Peyer's patch (tissue), 4 donors: ENCODE results near the gene SULT1B1. TPM values are rescaled to one million over a fixed set of nuclear protein-coding genes. Genes with fewer than 3 reads are reported as not detected.
A peak's percentile ranks its signal among the peaks of the same experiment; 100 is the strongest.

ENCODE experiments used
- DNase-seq, 3 donors: peaks; one replicate each; pipeline ENCODE4 v3.0.0-alpha.2; 2017 to 2019
- H3K27ac ChIP-seq, 4 donors: fragments of 200-600 bp; sonication (generic); one replicate each; pipeline ENCODE4 v1.5.1; 2016 to 2019
- H3K27me3 ChIP-seq, 2 donors: fragments of 200-600 bp; sonication (generic); one replicate each; pipeline ENCODE4 v1.5.1; 2019
- H3K36me3 ChIP-seq, 3 donors: fragments of 200-600 bp; sonication (generic); one replicate each; pipeline ENCODE4 v1.5.1; 2016 to 2019
- H3K4me1 ChIP-seq, 4 donors: fragments of 200-600 bp; sonication (generic); one replicate each; pipeline ENCODE4 v1.5.1; 2016 to 2019
- H3K4me3 ChIP-seq, 4 donors: fragments of 200-600 bp; sonication (generic); 1 replicate in 3 of 4; 2 replicates in 1 of 4; pipeline ENCODE4 v1.5.1; 2016 to 2019; ENCODE audit warnings: mild to moderate bottlenecking in 1 of 4
- H3K9me3 ChIP-seq, 4 donors: fragments of 200-600 bp; sonication (generic); one replicate each; pipeline ENCODE4 v1.5.1; 2016 to 2019; ENCODE audit warnings: mild to moderate bottlenecking in 1 of 4
- POLR2A ChIP-seq, 2 donors: fragments of 450-650 bp; IDR thresholded peaks; one replicate each; pipeline ENCODE4 v1.5.1; 2017; ENCODE audit warnings: antibody characterized with exemption in 2 of 2, mild to moderate bottlenecking in 2 of 2, moderate library complexity in 2 of 2
- total RNA-seq, 4 donors: library from RNA; depleted of rRNA; stranded (reverse); fragments of >200 nt; gene quantifications; one replicate each; pipeline ENCODE4 v1.1.0, GENCODE V29; 2016
- TF ChIP-seq, protein P1 (sequence below), 6 experiments: fragments of 450-650 bp in 4 of 6; fragments of 200-600 bp in 2 of 6; sonication (generic) in 1 of 6; IDR thresholded peaks; one replicate each; pipeline ENCODE4 v1.5.1; 2017 to 2019; ENCODE audit warnings: antibody characterized with exemption in 6 of 6, mild to moderate bottlenecking in 3 of 6, moderate library complexity in 1 of 6

Gene SULT1B1
- total RNA-seq: 100 to 1,000 TPM in 2 of 4 donors, 10 to 100 TPM in 2; 15.7 to 137 (median 99.9) TPM

DNA sequence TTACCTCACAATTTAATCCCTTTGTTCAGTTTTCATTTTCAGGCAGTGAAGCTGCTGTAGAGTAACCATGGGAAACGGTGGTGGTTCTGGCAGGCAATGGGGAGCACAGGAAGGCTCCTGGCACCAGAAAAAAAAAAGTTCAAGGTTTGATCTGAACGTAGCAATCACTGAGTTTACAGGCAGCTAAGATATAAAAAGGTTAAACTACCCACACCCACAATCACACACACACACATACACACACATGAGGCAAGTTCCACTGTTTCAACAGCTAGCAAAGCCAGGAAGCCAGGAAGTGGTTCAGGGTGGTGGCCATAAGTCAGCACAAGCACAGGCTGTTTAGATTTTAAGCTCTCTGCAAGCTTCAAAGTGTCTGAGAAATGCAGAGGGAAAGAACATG, at the start of gene SULT1B1:
Gene SULT1B1, minus strand, starts transcription at position 166 of the 400 bp plus-strand sequence. CDS start 5,403 bp downstream, outside the sequence.
- Histone ChIP-seq H3K27me3 (no peaks in the 10 kb centered on the region), H3K9me3 (no peaks in the 10 kb centered on the region), H3K4me1 (peaks cover 0 to 20% (median 3%) of the 10 kb centered on the region in 4 donors), H3K27ac (peak within 1 kb of the TSS in 3 of 4 donors; percentile 42 to 83 (median 69)), H3K4me3 (peak within 1 kb of the TSS in 3 of 4 donors; percentile 11 to 50 (median 48)), H3K36me3 (no peaks in the 10 kb centered on the region)
- peak; percentile 22 to 79 (median 54) for DNase-seq
- TF ChIP-seq, protein P1, sequence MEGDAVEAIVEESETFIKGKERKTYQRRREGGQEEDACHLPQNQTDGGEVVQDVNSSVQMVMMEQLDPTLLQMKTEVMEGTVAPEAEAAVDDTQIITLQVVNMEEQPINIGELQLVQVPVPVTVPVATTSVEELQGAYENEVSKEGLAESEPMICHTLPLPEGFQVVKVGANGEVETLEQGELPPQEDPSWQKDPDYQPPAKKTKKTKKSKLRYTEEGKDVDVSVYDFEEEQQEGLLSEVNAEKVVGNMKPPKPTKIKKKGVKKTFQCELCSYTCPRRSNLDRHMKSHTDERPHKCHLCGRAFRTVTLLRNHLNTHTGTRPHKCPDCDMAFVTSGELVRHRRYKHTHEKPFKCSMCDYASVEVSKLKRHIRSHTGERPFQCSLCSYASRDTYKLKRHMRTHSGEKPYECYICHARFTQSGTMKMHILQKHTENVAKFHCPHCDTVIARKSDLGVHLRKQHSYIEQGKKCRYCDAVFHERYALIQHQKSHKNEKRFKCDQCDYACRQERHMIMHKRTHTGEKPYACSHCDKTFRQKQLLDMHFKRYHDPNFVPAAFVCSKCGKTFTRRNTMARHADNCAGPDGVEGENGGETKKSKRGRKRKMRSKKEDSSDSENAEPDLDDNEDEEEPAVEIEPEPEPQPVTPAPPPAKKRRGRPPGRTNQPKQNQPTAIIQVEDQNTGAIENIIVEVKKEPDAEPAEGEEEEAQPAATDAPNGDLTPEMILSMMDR (IDR thresholded peaks at IDR 0.05): no peak
- TF ChIP-seq POLR2A (IDR thresholded peaks at IDR 0.05): peak; percentile 9 to 61

DNA sequence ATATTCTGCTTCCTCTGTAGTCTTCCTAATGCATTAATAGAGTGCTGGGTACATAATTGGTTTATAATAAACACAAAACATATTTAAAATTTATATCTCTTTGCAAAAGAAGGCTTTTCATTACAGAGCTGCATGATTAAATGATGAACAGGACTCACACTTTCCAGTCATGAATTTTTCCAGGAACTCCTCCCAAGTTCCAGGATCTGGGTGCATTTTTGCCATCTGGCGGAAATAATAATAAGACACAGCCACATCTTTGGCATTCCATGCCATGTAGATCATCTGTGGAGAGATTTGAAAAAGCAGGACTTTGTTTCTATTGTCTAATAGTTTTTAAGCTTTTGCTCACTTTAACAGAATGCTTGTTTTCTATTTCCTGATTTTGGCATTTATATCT, 40.2 kb upstream of the SULT1B1 start:
- Histone ChIP-seq H3K36me3 (no peaks in the 10 kb centered on the region), H3K4me3 (no peak overlapping the region), H3K4me1 (no peaks in the 10 kb centered on the region), H3K27me3 (no peaks in the 10 kb centered on the region), H3K9me3 (no peaks in the 10 kb centered on the region), H3K27ac (no peak overlapping the region)
- no peak for TF ChIP-seq POLR2A (IDR thresholded peaks at IDR 0.05)
- TF ChIP-seq, protein P1 (IDR thresholded peaks at IDR 0.05): no peak
- DNase-seq: no peak

DNA sequence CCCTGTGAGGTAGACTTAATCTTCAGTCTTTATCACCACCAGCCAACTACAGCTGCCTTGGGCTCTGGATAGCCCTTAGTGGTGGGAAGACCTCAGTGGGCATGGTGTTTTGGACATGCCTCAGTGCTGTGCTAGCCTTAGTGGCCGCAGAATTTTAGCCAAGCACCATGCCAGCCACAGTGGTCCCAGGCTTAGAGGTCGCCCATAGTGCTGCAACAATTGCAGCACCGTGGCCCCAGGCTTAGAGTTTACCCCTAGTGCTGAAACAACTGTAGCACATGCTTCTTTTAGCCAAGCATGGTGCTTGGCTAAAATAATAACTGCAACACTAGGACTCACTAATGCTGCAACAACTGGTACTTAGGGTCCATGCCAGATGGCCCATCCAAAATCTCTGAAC, 38.9 kb upstream of the SULT1B1 start:
- Histone ChIP-seq H3K4me1 (no peaks in the 10 kb centered on the region), H3K4me3 (no peak overlapping the region), H3K27me3 (no peaks in the 10 kb centered on the region), H3K27ac (no peak overlapping the region), H3K36me3 (no peaks in the 10 kb centered on the region), H3K9me3 (no peaks in the 10 kb centered on the region)
- DNase-seq: no peak
- TF ChIP-seq POLR2A (IDR thresholded peaks at IDR 0.05): no peak
- TF ChIP-seq, protein P1 (IDR thresholded peaks at IDR 0.05): no peak

DNA sequence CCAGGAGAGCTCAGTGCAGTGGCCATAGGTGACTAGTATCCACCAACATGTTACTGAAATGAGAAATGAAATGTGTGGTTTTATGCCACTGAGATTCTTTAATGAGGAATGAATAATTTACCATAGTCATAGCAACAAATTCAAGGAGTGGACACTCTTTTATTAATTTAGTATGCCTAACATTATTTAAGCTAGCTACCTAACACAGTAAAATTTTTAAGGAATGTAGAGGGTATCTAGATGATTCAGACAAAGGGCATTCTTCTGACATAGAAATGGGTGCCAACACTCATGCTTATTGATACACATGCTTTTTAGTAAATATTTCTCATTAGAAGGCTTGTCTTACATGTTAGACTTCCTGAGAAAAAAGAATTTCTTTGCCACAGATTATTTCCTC, 33.3 kb upstream of the SULT1B1 start:
- no peaks in the 10 kb centered on the region for H3K9me3 ChIP-seq
- no peak for DNase-seq
- no peaks in the 10 kb centered on the region for H3K36me3 ChIP-seq
- TF ChIP-seq, protein P1 (IDR thresholded peaks at IDR 0.05): no peak
- TF ChIP-seq POLR2A (IDR thresholded peaks at IDR 0.05): no peak
- no peaks in the 10 kb centered on the region for H3K27me3 ChIP-seq
- H3K27ac ChIP-seq: no peak overlapping the region
- H3K4me1 ChIP-seq: no peaks in the 10 kb centered on the region
- H3K4me3 ChIP-seq: no peak overlapping the region

DNA sequence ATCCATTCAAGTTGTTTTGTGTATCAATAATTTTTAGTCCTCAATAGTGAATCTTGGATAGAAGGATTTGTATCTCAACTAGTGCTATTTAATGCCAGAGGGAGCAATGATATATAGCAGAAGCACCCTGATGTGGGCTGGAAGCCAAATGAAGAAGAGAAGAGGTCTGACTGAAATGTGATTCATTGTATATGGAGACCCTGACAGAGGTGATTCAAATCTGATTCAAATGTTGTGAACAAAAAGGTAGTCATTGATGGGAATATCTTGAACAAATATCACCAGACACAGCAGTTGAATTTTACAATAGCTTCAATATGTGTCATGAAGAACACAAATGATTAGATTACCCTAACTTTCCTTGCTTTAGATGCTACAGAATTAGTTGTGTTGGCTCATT, 27.5 kb upstream of the SULT1B1 start:
- H3K4me3 ChIP-seq: no peak overlapping the region
- no peak overlapping the region for H3K27ac ChIP-seq
- H3K4me1 ChIP-seq: no peaks in the 10 kb centered on the region
- TF ChIP-seq POLR2A (IDR thresholded peaks at IDR 0.05): no peak
- TF ChIP-seq, protein P1 (IDR thresholded peaks at IDR 0.05): no peak
- no peaks in the 10 kb centered on the region for H3K36me3 ChIP-seq
- no peaks in the 10 kb centered on the region for H3K9me3 ChIP-seq
- no peak for DNase-seq
- no peaks in the 10 kb centered on the region for H3K27me3 ChIP-seq

DNA sequence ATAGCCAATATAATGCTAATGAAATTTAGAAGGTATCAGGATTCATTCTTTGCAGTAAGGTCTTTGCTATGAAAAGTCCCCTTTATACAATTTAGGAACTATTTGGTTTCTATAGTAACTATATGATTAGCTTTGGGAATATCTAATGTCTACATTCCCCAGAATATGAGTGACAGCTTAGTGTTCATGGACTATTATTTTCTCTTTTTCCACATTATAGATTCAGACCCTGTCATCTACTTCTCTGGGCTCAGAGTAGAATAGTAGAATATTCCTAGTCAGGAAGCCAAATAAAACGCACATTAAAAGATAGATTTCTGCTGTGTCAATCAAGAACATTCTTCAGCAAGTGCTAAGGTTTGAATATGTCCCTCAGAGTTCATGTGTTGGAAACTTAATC, 26.1 kb upstream of the SULT1B1 start:
- Histone ChIP-seq H3K4me1 (no peaks in the 10 kb centered on the region), H3K36me3 (no peaks in the 10 kb centered on the region), H3K4me3 (no peak overlapping the region), H3K27me3 (no peaks in the 10 kb centered on the region), H3K9me3 (no peaks in the 10 kb centered on the region), H3K27ac (no peak overlapping the region)
- DNase-seq: no peak
- no peak for TF ChIP-seq POLR2A (IDR thresholded peaks at IDR 0.05)
- TF ChIP-seq, protein P1 (IDR thresholded peaks at IDR 0.05): no peak
